ENCODE results near the gene SLC22A23.

Gene SLC22A23

GRCh38 chr6:3406362-3406821 is 50.5 kb downstream of the SLC22A23 start:
- FAIRE-seq (no peak), DNase-seq (ENCODE audit: low spot score) (no peak)

DNA sequence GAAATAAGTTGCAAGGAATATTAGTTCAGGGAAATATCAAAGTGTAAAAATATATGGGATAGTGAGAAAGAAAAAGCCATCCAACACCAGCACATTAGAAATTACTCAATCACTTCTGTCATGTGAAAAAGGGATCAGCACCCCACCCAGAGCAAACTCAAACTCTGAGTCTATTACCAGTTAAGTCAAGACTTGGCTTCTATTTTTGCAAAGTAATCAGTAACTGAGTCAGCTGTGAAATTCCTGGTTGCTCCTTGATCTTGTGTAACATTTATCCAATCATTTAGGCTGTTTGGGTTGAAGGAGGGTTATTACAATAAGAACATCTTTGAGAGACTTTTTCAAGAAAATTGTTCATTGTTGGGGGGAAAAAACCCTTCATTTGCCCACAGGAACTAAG is 51.2 kb downstream of the SLC22A23 start:
- DNase-seq (ENCODE audit: low spot score) (peak; percentile 7), FAIRE-seq (no peak)

GRCh38 chr6:3405182-3405518 is 51.7 kb downstream of the SLC22A23 start:
- FAIRE-seq (no peak), DNase-seq (ENCODE audit: low spot score) (no peak)

GRCh38 chr6:3403238-3404173 is 53.3 kb downstream of the SLC22A23 start:
- DNase-seq (ENCODE audit: low spot score) (peak; percentile 65), FAIRE-seq (peak; percentile 24)

DNA sequence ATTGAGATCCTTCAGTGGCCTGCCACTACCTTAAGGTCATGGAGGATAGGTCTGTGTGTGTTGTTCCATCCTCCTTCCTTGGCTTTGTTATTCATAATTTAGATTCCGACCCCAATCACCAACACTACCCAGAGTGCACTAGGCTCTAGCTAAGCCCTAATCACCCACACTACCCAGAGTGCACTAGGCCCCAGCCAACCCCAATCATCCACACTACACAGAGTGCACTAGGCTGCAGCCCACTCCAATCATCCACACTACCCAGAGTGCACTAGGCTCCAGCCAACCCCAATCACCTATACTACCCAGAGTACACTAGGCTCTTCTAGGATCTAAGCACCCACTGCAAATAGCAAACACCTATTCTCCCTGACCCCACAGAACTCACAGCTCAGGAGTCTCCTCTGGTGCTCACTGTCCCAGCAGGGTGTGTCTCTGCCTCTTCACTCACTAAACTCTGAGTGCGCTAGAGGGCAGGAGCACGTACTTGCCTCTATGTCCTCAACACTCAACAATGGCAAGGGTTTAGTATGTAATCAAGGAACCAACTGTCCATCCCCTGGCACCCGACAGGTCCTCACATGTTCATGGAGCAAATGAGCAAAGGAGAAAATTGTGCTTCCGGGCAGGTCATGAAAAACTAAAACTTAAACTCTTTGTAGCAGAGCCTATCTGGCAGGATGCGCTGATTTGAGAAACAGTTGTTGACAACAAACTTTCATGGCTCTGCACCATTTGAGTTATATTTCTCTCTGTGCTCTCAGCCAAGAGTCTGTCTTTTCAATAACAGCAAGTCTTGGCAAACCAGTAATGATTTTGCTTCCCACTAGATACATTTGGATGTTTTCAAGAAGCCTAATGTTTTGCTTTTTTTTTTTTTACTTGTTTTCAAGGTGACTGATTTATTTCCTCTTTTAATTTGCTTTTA is 54.3 kb downstream of the SLC22A23 start:
- DNase-seq (ENCODE audit: low spot score): no peak
- FAIRE-seq: no peak

GRCh38 chr6:3400162-3400561 is 56.7 kb downstream of the SLC22A23 start:
- DNase-seq (ENCODE audit: low spot score) (no peak), FAIRE-seq (no peak)

GRCh38 chr6:3398755-3399696 is 57.8 kb downstream of the SLC22A23 start:
- DNase-seq (ENCODE audit: low spot score): no peak

DNA sequence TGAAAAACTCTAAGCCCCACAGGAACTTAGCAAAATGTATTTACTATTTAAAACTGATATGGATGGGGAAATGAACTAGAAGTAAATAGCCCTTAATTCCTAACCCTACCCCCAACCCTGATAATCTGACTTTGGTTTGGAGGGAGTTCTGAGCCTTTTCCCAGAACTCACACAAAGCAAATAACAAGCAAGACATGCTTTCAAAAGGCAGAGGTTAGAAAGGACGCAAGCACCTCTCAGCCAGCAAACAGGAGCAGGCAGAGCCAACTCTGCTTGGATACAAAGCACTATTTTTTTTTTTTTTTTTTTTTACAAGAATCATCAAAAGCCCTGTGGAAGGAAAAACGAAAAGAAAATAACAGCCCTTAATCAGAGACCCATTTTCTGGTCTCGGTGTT is 58.7 kb downstream of the SLC22A23 start:
- DNase-seq (ENCODE audit: low spot score) (no peak), FAIRE-seq (no peak)

More at GRCh38 chr6:3398755-3399696, 57.8 kb downstream of the SLC22A23 start:
- FAIRE-seq: no peak

GRCh38 chr6:3397229-3398164 is 59.4 kb downstream of the SLC22A23 start:
- FAIRE-seq (no peak), DNase-seq (ENCODE audit: low spot score) (no peak)

GRCh38 chr6:3396503-3397180 is 60.2 kb downstream of the SLC22A23 start:
- FAIRE-seq: no peak
- DNase-seq (ENCODE audit: low spot score): no peak

DNA sequence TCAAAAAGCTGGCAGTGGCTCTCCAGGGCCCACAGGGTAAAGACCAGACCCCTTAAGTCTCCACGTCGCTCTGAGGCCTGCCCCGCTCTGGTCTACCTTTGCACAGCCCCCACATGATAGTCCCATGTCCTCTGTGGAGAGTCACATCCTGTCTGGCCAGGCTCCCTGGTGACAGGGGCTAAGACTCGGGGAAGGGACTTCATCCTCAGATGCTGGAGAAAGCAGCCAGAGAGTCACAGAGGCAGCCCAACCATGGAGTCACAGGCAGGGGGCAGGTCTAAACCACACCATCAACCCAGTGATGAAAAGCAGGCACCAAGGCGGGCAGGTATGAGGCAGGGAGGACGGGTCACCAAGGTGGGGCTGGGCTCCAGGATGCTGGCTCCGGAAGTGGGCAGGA is 62.2 kb downstream of the SLC22A23 start:
- DNase-seq (ENCODE audit: low spot score): no peak
- no peak for FAIRE-seq

DNA sequence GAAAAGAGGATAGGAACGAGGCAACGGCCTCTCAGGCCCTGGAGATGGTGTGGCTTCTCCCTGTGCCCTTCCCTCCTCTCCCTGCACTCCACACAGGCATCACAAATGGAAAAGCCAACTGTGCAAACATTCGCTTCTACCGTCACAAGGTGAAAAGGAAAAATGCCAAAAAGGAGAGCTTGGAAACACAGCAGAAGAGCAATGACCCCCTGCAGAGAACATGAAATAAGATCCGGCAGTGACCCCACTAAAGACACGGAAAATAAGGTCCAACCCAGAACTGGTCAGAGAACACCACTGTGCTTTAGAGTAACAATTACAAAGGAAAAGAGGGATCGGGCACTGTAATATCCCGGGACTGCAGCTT is 63.0 kb downstream of the SLC22A23 start:
- no peak for DNase-seq (ENCODE audit: low spot score)
- no peak for FAIRE-seq

GRCh38 chr6:3392930-3393835 is 63.7 kb downstream of the SLC22A23 start:
- no peak for DNase-seq (ENCODE audit: low spot score)
- no peak for FAIRE-seq

DNA sequence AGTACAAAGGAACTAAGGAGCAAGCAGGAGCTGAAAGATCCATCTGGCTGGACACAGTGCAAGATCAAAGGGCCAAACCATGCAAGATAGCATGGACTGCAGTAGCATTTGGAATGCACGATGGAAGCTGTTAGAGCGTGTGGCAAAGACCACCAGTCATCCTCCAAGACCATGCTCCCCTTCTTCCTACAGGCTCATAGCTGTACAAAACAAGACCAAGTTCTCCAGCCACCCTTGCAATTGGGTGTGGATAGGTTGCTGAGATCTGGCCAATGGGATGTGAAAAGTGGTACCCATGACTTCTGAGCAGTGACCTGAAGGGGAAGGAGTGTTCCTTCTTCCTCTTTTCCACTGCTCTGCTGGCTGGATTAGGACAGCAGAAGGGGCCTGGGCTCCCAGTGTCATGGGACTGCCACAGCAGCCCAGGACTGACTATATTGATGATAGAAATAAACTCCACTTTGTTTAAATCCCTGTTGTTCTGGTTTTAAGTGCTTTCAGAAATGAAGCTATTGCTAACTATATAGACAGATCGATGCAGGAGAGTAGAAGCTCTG is 64.9 kb downstream of the SLC22A23 start:
- FAIRE-seq (no peak), DNase-seq (ENCODE audit: low spot score) (no peak)

GRCh38 chr6:3390698-3391097 is 66.2 kb downstream of the SLC22A23 start:
- DNase-seq (ENCODE audit: low spot score) (no peak), FAIRE-seq (no peak)

DNA sequence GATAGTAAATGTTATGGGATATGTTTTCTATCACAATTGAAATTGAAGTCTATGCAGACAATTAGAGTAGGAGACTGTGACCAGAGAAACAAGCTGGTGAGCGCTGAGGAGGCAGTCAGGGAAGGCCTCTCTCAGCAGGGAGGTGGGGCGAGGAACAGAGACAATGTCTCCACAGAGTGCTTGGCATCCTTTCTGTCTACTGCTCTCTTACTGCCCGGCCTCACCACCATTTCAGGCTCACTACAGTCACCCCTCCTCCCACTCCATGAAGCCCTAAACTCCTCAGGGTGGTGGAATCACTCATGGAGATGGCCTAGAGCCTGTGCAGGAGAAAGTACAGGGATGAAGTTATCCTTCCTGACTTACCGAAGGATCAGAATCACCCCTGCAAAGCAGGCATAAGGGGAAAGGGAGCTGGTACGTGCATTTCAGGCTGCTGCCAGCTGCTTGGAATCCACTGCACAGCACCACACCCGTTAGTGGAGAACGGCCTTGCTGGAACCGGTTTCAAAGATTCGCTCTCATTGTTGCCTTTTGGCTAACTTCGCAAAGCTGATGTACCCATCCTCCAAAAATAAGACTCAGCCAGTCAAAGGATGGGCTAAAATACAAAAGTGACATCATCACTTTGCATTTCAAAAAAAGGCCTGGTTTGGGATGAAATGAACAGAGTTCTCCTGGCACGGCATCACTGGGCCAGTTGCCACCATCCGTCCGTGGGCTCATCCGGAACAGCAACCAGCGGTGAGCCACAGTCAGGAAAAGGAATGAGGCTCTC is 67.3 kb downstream of the SLC22A23 start:
- DNase-seq (ENCODE audit: low spot score) (no peak), FAIRE-seq (no peak)

GRCh38 chr6:3388786-3389185 is 68.1 kb downstream of the SLC22A23 start:
- FAIRE-seq (no peak), DNase-seq (ENCODE audit: low spot score) (no peak)

Data from RCC 7860 (cell line).